Keratinocyte (primary cell): ENCODE measurements around the gene ACP1. TPM values are rescaled to one million over a fixed set of nuclear protein-coding genes. Genes with fewer than 3 reads are reported as not detected.

Experiments
- DNase-seq: peaks from one replicate; pipeline ENCODE4 v3.0.0-alpha.2; 2011; ENCODE audit warnings: low read depth, missing footprints, low spot score
- FAIRE-seq: peaks from 2 replicates; lab custom pipeline; 2011; peaks lifted over from hg19 to GRCh38; lab: Jason Lieb, UNC
- H2AFZ ChIP-seq: 2 replicates; pipeline ENCODE4 v1.6.0; 2012; ENCODE audit warnings: low read length, control low read depth, inconsistent platforms; ENCODE audit not compliant: control insufficient read depth
- H3K27ac ChIP-seq: 2 replicates; pipeline ENCODE4 v1.5.1; 2011; ENCODE audit warnings: low read length; ENCODE audit not compliant: control insufficient read depth, insufficient read depth
- H3K27me3 ChIP-seq: 3 replicates; pipeline ENCODE4 v1.6.0; 2011; ENCODE audit warnings: low read length; ENCODE audit not compliant: control insufficient read depth, insufficient read depth; ENCODE audit errors: extremely low read depth
- H3K36me3 ChIP-seq, 2 experiments: 2 replicates in 1 of 2; 3 replicates in 1 of 2; pipeline ENCODE4 v1.5.1; 2011; ENCODE audit warnings: low read length in 2 of 2, mild to moderate bottlenecking in 1 of 2; ENCODE audit not compliant: control insufficient read depth in 2 of 2, insufficient read depth in 2 of 2; ENCODE audit errors: extremely low read depth in 1 of 2
- H3K4me1 ChIP-seq: 3 replicates; pipeline ENCODE4 v1.5.1; 2011; ENCODE audit warnings: low read length; ENCODE audit not compliant: control insufficient read depth, insufficient read depth; ENCODE audit errors: extremely low read depth
- H3K4me2 ChIP-seq: 3 replicates; pipeline ENCODE4 v1.6.0; 2011; ENCODE audit warnings: low read depth, low read length; ENCODE audit not compliant: control insufficient read depth, insufficient read depth; ENCODE audit errors: extremely low read depth
- H3K4me3 ChIP-seq, 3 experiments: fragments of 200-600 bp in 1 of 3; sonication (generic) in 1 of 3; 2 replicates in 2 of 3; 3 replicates in 1 of 3; pipeline ENCODE4 v1.5.1; 2011 to 2016; ENCODE audit warnings: low read length in 3 of 3, mild to moderate bottlenecking in 3 of 3, control low read depth in 2 of 3, inconsistent platforms in 1 of 3, low read depth in 1 of 3, mixed read lengths in 1 of 3, mixed run types in 1 of 3, moderate library complexity in 1 of 3; ENCODE audit not compliant: control insufficient read depth in 2 of 3, insufficient read depth in 2 of 3; ENCODE audit errors: extremely low read depth in 1 of 3
- H3K79me2 ChIP-seq: 2 replicates; pipeline ENCODE4 v1.6.0; 2012; ENCODE audit warnings: low read length; ENCODE audit not compliant: control insufficient read depth, insufficient read depth
- H3K9ac ChIP-seq: 3 replicates; pipeline ENCODE4 v1.6.0; 2011; ENCODE audit warnings: low read length; ENCODE audit not compliant: control insufficient read depth, insufficient read depth; ENCODE audit errors: extremely low read depth
- H3K9me1 ChIP-seq: 3 replicates; pipeline ENCODE4 v1.6.0; 2011; ENCODE audit warnings: low read length; ENCODE audit not compliant: control insufficient read depth, insufficient read depth; ENCODE audit errors: extremely low read depth
- H3K9me3 ChIP-seq: 2 replicates; pipeline ENCODE4 v1.5.1; 2012; ENCODE audit warnings: low read depth, low read length; ENCODE audit not compliant: control insufficient read depth
- H4K20me1 ChIP-seq: 3 replicates; pipeline ENCODE4 v1.6.0; 2011; ENCODE audit warnings: low read length; ENCODE audit not compliant: control insufficient read depth, insufficient read depth; ENCODE audit errors: extremely low read depth
- EZH2 ChIP-seq: IDR thresholded peaks from one replicate; pipeline ENCODE4 v1.6.1; 2012; ENCODE audit warnings: inconsistent platforms, mild to moderate bottlenecking, low read length, moderate library complexity
- dilution Hi-C: fragments of 300-500 bp; cut with MboI; formaldehyde crosslinking; loops from one replicate; pipeline ENCODE4 v1.7.0; 2020; ENCODE audit warnings: low sequenced_read_pairs; ENCODE audit not compliant: extremely low pct_ligation_motif_present
- polyA plus RNA-seq, 5 experiments: library from polyadenylated mRNA; depleted of rRNA in 3 of 5; stranded (reverse) in 3 of 5; stranded (forward) in 1 of 5; unstranded in 1 of 5; fragments of >200 nt; gene quantifications; 1 replicate in 1 of 5; 2 replicates in 3 of 5; 3 replicates in 1 of 5; pipeline versions ENCODE4 v1.2.1 to v1.2.3, GENCODE V29; 2011 to 2012; ENCODE audit warnings: missing spikeins in 2 of 5, low read depth in 1 of 5, low replicate concordance in 1 of 5
- TF ChIP-seq, protein P1 (sequence below), 3 experiments: IDR thresholded peaks in 1 of 3; conservative IDR thresholded peaks in 1 of 3; optimal IDR thresholded peaks in 1 of 3; 2 replicates in 2 of 3; 3 replicates in 1 of 3; pipeline versions ENCODE3 to v1.5.1; 2011; ENCODE audit warnings: low read length in 3 of 3, mild to moderate bottlenecking in 3 of 3, moderate library complexity in 2 of 3, control low read depth in 1 of 3, inconsistent platforms in 1 of 3; ENCODE audit not compliant: insufficient read depth in 2 of 3; ENCODE audit errors: extremely low read depth in 1 of 3

Gene ACP1
- polyA plus RNA-seq, 1 donor (not counting 4 experiments of a cell fraction or from before 2014, with no cell fraction given), result 123 TPM

DNA sequence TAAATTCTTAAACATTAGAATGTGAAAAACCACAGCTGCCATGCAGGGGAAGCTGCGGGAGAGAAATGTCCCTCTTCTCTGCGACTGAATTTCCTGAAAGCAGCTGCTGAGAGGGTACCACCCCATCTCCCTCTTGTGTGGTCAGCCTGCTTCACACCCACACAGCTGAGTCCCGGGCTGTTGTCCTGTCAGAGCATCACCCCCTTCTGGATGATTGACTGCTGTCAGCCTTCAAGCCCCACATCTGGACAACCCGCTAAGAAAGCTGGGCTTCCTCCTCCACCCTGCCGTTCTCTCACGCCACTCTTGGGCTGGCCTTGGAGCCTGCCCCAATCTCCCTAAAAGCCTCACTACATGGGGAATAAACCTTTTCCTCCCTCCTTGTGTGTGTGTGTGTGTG lies 26.9 kb upstream of the ACP1 start:
- Histone ChIP-seq H4K20me1 (no peaks in the 10 kb centered on the region), H3K27ac (no peak overlapping the region), H3K79me2 (no peaks in the 10 kb centered on the region), H2AFZ (no peak overlapping the region), H3K4me1 (no peaks in the 10 kb centered on the region), H3K36me3 (peaks cover 3 to 4% of the 10 kb centered on the region in 2 experiments), H3K4me2 (no peak overlapping the region), H3K27me3 (no peaks in the 10 kb centered on the region), H3K4me3 (no peak overlapping the region), H3K9me3 (no peaks in the 10 kb centered on the region), H3K9ac (no peak overlapping the region), H3K9me1 (no peaks in the 10 kb centered on the region)
- dilution Hi-C loops, result no loop called here
- DNase-seq (no peak), FAIRE-seq (no peak)
- TF ChIP-seq, protein P1, sequence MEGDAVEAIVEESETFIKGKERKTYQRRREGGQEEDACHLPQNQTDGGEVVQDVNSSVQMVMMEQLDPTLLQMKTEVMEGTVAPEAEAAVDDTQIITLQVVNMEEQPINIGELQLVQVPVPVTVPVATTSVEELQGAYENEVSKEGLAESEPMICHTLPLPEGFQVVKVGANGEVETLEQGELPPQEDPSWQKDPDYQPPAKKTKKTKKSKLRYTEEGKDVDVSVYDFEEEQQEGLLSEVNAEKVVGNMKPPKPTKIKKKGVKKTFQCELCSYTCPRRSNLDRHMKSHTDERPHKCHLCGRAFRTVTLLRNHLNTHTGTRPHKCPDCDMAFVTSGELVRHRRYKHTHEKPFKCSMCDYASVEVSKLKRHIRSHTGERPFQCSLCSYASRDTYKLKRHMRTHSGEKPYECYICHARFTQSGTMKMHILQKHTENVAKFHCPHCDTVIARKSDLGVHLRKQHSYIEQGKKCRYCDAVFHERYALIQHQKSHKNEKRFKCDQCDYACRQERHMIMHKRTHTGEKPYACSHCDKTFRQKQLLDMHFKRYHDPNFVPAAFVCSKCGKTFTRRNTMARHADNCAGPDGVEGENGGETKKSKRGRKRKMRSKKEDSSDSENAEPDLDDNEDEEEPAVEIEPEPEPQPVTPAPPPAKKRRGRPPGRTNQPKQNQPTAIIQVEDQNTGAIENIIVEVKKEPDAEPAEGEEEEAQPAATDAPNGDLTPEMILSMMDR (optimal IDR thresholded peaks at IDR 0.05 in 1 of 3, IDR thresholded peaks at IDR 0.05 in 1 of 3, conservative IDR thresholded peaks at IDR 0.05 in 1 of 3; ENCODE audit: extremely low read depth in 1 of 3, insufficient read depth in 2 of 3, low read length in 3 of 3), result no peak
- TF ChIP-seq EZH2, result no peak

DNA sequence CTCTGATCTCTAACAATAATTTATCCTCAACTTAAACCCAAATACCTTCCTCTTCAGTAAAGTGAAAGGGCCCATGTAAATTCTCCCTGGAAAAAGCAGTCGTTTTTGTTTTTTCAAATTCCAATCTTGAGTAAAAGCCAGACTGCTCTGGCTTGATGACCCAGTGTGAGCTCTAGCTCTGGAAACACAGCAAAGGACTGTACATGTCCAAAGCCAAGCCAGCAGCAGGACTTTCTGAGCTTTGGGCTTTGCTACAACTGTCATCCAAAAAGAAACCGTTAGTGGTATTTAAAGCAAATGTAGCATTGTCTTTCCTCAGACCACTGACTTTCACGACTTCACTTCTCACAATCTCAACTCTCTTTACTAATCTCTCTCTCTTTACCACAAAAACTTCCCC lies 26.3 kb upstream of the ACP1 start:
- Histone ChIP-seq H3K36me3 (peaks cover 3 to 4% of the 10 kb centered on the region in 2 experiments), H3K79me2 (no peaks in the 10 kb centered on the region), H3K4me3 (no peak overlapping the region), H3K27ac (no peak overlapping the region), H4K20me1 (no peaks in the 10 kb centered on the region), H3K9me1 (no peaks in the 10 kb centered on the region), H3K9ac (no peak overlapping the region), H2AFZ (no peak overlapping the region), H3K4me1 (no peaks in the 10 kb centered on the region), H3K27me3 (no peaks in the 10 kb centered on the region), H3K9me3 (no peaks in the 10 kb centered on the region), H3K4me2 (no peak overlapping the region)
- FAIRE-seq (no peak), DNase-seq (no peak)
- dilution Hi-C loops, result no loop called here
- TF ChIP-seq, protein P1 (optimal IDR thresholded peaks at IDR 0.05 in 1 of 3, IDR thresholded peaks at IDR 0.05 in 1 of 3, conservative IDR thresholded peaks at IDR 0.05 in 1 of 3; ENCODE audit: extremely low read depth in 1 of 3, insufficient read depth in 2 of 3, low read length in 3 of 3), result no peak
- TF ChIP-seq EZH2, result no peak
